Non-pigmented ciliary epithelial cell (primary cell): Measurements from ENCODE around the gene CDH4.

Source experiments
- DNase-seq: peaks from one replicate; pipeline ENCODE4 v3.0.0-alpha.2; 2010; ENCODE audit warnings: low read depth

Gene CDH4

GRCh38 chr20:61821735-61822134, 569.7 kb downstream of the CDH4 start:
- no peak for DNase-seq

DNA sequence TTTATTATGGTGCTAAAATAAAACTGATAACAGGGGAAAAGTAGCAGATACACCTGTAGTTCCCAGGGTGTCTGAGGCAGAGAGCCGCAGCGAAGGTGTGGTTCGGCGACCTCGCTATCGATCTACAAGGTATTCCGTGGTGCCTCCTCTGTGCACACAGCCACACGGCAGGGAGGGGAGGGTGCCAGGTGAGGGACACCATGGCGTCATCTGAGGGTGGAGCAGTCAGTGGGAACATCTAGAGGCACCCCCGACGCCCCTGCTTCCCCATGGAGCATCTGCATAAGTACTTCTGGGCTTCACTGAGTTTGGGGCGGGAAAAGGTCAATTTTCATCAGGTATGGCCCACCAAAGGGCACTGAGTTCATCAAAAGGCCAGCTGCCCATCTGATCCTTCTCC, 570.3 kb downstream of the CDH4 start:
- no peak for DNase-seq

GRCh38 chr20:61823242-61823641, 571.2 kb downstream of the CDH4 start:
- no peak for DNase-seq

- DNase-seq: no peak
These were observed 576.8 kb downstream of the CDH4 start for GRCh38 chr20:61828891-61829290.

DNA sequence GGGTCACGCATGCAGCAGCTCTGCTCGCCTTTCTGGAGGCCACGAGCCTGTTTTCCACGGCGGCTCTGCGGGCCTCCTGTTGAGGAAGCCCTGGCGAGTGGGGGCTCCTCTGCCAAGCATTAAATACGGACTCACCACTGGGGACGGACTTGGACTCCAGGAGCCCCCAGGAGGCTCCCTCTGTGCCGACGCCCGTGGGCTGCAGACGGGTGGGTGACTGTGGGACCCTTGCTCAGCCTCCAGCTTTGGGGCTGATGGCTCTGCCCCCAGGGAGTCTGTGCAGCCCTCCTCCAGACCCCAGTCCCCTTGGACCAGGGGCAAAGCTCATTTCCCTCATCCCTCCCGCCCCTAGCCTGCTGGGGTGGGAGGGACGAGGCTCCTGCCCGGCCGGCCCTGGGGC, 577.5 kb downstream of the CDH4 start:
- no peak for DNase-seq

- DNase-seq: no peak
These were observed 578.3 kb downstream of the CDH4 start for GRCh38 chr20:61830241-61830930.

GRCh38 chr20:61830991-61831390, 578.9 kb downstream of the CDH4 start:
- no peak for DNase-seq

DNA sequence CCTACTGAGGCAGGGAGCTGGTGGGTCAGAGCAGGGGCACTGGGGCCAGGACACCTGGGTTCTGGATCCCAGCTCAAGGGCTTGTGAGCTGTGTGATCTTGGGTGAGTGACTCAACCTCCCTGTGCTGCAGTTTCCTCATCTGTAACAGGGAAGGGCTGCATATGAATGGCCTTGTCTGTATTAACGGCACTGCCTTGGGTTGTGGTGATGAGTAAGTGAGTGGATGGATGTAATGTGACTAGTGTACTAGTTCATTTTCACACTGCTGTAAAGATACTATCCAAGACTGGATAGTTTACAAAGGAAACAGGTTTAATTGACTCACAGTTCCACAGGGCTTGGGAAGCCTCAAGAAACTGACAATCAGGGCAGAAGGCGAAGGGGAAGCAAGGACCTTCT, 580.1 kb downstream of the CDH4 start:
- DNase-seq: no peak

GRCh38 chr20:61833807-61834610, 581.9 kb downstream of the CDH4 start:
- no peak for DNase-seq

- DNase-seq: no peak
These were observed 583.2 kb downstream of the CDH4 start for GRCh38 chr20:61835301-61835700.

DNA sequence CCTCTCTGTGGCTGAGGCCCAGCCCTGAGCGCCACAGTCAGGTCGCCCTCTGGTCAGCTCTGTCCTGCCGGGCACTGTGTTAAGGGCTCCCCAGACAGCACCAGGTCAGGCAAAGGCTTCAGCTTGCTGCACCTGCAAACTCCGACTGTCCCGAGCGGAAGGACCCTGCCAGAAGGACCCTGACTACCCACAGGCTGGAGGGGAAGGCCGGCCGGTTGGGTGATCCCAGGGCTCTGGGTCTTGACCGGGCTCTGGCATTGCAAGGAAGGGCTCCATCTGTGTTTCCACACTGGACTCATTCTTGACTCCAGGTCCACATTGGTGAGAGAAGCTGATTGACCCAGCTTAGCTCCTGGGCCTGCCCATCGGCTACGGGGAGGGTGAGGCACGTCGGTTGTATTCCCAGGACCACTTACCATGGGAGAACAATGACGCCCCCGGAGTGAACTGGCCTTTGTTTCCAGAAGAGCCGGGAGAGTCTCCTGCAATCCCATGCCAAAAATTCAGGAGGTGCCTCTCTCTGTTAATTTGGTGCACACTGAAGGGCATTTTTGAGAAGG, 583.8 kb downstream of the CDH4 start:
- no peak for DNase-seq

DNA sequence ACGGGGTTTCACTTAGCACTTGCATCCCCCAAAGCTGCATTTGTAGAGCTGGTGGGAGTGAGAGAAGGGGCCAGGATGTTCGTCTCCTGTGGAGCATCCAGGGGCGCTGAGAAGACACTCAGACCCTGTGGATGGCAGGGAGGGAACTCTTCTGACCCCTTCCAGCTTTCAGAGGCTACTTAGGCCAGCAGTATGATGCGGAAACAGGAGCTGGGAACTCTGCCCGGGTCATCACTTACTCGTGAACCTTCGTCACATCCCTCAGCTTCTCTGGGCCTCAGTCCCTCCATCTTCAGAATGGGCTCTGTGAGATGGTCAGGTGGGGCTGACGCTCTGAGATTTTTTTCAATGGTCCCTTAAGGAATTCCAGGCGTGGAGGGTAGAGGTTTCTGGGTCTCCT, 585.1 kb downstream of the CDH4 start:
- no peak for DNase-seq

DNA sequence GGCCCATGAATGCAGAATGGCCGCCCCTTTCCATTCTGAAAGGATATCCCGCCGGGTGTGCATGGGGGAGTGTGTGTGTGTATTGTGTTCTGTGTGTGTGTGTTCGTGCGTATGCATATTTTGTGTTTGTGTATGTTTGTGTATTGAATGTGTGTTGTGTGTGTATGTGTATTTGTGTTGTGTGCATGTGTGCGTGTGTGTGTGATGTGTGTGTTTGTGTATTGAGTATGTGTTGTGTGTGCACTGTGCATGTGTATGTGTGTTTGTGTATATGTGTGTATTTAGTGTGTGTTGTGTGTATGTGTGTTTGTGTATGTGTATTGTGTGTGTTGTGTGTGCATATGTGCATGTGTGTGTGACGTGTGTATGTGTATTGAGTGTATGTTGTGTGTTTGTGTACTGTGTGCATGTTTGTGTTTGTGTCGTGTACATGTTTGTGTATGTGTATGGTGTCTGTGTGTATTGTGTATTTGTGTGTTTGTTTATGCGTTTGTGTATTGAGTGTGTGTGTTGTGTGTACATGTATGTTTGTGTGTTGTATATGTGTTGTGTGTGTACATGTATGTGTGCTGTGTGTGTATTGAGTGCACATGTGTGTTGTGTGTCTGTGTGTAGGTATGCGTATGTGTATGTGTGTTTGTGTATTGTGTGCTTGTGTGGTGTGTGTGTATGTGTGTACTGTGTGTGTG, 587.3 kb downstream of the CDH4 start:
- no peak for DNase-seq

- DNase-seq: no peak
These were observed 588.1 kb downstream of the CDH4 start for GRCh38 chr20:61839912-61840778.

- no peak for DNase-seq
These were observed 588.9 kb downstream of the CDH4 start for GRCh38 chr20:61840779-61841455.

- no peak for DNase-seq
These were observed 589.5 kb downstream of the CDH4 start for GRCh38 chr20:61841551-61841950.

DNA sequence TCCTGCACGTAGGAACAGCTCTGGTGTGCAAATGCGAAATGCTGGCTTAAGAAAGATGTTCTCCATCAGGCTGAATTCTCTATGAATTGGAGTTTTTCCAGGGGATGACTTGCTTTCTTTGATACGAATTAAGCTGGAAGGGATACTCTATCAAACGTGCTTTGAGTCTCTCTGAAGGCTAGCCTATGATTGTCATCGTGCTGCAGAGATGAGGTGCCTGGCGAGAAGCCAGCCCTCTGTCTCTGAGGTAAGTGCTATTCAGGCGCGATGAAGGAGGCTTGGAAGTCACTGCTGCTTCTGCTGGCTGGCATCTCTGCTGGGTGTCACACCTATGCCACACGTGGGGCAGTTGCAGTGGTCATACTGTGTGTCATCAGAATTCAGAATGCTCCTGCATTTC, 589.9 kb downstream of the CDH4 start:
- no peak for DNase-seq

DNA sequence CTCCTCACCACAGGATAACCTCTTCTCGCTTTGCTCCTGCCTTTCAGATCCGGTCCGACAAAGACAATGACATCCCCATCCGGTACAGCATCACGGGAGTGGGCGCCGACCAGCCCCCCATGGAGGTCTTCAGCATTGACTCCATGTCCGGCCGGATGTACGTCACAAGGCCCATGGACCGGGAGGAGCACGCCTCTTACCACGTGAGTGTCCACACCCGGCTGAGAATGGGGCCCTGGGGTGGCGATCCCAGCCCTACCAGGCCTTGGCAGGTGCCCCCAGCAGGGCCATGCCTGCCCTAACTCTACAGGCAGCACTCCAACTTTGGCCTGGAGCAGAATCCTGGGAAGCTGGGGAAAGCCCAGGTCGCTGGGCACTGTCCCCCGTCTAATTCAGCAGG, 592.6 kb downstream of the CDH4 start:
- DNase-seq: no peak

DNA sequence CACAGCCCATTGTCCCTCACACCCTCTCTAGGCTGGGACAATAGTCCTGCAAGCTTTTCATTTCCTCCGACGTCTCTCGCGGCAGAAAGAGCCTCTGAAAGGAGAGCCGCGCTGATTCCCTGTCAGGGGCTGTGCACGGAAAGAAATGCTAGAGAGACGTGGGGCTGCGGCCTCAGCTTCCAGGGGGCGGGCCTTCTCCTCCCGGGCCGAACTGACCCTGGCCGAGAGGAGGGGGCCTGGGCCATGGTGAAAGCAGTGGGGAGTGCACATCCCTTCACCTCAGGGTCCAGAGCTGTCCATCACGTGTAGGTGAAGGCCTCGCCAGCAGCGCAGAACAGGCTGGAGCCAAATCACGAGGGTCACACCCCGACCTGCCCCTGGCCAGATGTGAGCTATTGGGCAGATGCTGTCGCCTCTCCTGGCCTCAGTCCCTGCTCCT, 593.2 kb downstream of the CDH4 start:
- DNase-seq: no peak

- no peak for DNase-seq
These were observed 594.0 kb downstream of the CDH4 start for GRCh38 chr20:61846074-61846473.

DNA sequence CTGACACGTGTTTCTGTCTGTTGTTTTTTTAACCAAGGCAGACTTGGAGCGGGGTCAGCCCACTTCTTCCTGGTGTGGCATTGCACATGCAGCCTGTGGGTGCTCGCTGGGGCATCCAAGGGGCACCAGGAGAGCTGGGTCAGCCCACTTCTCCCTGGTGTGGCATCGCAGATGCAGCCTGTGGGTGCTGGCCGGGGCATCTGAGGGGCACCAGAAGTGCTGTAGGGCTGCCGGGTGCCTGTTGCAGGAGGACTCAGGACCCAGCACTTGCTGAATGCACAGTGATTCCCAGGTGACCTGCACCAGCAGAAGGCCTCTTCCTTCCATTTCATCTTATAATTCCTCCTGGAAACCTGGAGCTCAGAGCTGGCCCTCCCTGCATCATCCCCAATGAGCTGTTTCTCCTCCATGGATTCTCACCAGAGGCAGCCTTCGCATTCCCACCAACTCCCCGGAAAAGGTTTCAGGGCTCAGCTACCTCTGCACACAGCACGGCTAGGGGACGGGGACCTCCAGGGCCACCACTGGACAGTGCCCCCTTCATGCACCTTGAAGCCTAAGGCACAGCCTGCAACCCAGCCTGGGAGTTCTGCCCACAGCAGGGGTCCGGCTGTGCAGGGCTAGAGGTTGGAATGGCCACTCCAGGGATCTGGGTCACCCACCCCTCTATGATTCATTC, 594.8 kb downstream of the CDH4 start:
- no peak for DNase-seq
